Astrocyte of the cerebellum (primary cell): ENCODE measurements around the gene APC2.

Experiments
- DNase-seq: peaks from one replicate; pipeline ENCODE4 v3.0.0-alpha.2; 2011; ENCODE audit warnings: low read depth
- H3K4me3 ChIP-seq: 2 replicates; pipeline ENCODE4 v1.5.1; 2011; ENCODE audit warnings: mild to moderate bottlenecking, low read depth, low read length, moderate library complexity
- in situ Hi-C: cut with HindIII; loops from 2 replicates; pipeline ENCODE4 v1.10.0; 2017; ENCODE audit warnings: low sequenced_read_pairs
- TF ChIP-seq, protein P1 (sequence below): IDR thresholded peaks from 2 replicates; pipeline ENCODE4 v1.5.1; 2012; ENCODE audit warnings: low read length, low read depth, moderate library complexity, mild to moderate bottlenecking; ENCODE audit errors: missing control alignments

The APC2 gene

DNA sequence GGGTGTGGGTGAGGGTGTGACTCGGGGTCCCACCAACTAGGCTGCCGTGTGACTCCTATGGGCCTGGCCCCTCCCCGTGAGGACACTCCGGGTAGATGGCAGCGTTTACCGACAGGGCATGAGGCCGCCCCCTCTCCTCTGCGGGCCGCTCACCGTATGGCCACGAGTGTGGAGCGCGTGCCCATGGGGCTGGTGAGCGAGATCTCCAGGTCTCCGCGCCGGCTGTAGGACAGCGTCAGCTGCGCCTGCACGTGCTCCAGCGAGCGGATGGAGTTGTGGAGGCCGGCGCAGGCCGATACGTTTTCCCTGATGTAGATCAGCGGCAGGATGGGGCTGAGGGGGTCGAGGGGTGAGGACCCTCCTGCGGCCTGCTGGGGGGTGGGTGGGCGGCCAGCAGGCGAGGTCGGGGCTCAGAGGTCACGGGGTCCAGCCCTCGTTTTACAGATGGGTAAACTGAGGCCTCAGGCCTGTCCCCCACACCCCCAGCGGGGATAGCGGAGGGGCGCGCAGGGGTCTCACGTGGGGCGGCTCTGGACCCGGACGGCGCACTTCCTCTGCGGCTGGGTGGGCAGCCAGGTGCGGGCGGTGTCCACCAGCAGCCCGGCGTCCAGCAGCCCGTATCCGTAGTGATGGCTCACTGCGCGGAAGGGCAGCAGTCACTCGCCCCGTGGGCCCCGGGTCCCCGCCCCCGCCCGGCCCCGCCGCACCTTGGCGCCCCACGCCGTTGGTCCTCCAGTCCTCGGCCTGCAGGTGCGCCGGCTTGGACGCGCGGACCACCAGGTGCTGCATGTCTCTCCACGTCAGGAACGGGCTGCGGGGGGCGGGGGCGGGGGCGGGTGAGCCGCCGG is 33.4 kb downstream of the APC2 start:
- no peak for DNase-seq
- in situ Hi-C loops = no loop called here
- no peak overlapping the region for H3K4me3 ChIP-seq
- TF ChIP-seq, protein P1, sequence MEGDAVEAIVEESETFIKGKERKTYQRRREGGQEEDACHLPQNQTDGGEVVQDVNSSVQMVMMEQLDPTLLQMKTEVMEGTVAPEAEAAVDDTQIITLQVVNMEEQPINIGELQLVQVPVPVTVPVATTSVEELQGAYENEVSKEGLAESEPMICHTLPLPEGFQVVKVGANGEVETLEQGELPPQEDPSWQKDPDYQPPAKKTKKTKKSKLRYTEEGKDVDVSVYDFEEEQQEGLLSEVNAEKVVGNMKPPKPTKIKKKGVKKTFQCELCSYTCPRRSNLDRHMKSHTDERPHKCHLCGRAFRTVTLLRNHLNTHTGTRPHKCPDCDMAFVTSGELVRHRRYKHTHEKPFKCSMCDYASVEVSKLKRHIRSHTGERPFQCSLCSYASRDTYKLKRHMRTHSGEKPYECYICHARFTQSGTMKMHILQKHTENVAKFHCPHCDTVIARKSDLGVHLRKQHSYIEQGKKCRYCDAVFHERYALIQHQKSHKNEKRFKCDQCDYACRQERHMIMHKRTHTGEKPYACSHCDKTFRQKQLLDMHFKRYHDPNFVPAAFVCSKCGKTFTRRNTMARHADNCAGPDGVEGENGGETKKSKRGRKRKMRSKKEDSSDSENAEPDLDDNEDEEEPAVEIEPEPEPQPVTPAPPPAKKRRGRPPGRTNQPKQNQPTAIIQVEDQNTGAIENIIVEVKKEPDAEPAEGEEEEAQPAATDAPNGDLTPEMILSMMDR = no peak

DNA sequence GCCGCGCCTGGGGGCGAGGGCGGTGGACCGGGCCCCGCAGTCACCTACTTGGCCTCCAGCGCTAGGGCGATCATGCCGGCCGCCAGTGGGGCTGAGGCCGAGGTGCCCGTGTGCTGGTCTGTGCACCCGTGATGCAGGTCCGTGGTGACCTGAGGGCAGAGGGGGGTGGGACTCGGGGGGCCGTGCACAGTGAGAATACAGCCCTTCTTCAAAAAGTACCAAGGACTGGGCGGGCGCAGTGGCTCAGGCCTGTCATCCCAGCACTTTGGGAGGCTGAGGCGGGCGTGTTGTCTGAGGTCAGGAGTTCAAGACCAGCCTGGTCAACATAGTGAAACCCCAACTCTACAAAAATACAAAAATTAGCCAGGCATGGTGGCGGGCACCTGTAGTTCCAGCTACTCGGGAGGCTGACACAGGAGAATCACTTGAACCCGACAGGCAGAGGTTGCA is 34.1 kb downstream of the APC2 start:
- in situ Hi-C loops = no loop called here
- H3K4me3 ChIP-seq = no peak overlapping the region
- no peak for DNase-seq
- TF ChIP-seq, protein P1 = no peak

DNA sequence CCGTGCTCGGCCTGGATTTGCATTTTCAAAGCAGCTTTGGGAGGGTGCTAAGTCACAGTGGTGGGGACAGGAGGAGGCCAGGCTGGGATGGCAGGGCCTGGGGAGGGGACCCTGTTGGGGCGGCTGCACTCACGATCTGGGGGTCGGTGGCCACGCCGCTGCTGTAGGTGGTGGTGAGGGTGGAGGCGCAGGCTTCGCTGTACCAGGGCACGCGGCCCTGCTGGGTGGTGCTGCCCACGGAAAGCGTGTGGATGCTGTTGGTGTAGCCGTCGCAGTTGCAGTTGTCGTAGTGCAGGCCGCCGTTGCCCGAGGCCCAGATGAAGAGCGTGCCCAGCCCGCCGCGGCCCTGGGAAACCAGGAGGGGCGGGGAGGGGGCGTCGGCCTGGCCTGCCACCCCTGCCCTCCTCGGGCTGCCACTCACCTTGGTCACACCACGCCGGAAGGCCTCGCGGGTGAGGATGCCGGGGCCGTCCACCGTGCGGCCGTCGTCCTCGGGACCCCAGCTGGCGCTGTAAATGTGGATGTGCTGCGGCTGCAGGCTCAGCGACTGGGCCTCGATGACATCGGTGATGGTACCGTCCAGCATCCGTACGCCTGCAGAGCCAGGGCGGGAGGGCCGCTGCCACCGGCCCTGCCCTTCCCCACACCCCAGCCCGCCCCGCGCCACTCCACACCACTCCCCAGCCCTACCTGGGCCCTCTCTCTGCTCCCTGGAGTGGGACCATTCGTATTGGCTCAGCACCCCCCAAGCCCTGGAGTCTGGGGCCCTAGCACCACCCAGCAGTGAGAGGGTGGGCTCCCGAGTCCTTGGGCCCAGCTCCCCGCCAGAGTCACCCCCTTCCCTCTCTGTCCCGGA is 37.0 kb downstream of the APC2 start:
- in situ Hi-C loops = no loop called here
- no peak overlapping the region for H3K4me3 ChIP-seq
- DNase-seq = no peak
- TF ChIP-seq, protein P1 = no peak

DNA sequence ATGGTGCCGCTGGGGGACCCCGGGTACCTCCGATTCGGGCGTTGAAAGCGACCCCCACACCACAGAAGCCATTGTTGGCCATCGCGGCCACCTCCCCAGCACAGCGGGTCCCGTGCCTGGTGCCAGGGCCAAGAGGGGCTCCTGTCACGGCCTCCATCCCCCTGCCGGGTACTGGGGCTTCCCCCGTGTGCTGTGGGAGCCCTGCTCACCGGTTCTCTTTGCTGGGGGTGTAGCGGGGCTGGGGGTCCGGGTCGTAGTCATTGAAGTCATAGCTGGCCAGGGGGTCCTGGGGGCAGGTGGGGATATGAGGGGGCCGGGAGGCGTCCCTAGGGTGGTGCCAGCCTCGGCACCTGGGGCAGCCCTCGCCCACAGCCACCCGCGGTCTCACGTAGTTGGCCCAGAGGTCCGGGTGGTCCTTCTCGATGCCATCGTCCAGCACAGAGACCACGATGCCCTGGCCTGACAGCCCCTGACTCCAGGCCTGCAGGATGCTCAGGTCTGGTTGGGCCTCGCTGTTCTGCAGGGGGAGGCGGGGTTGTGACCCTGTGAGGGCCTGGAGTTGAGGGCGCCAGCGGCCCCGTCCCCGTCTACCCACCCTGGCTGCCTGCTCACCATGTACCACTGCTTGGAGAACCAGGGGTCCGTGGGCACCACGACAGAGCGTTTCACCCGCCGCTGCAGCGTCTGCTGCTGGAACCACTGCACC is 37.8 kb downstream of the APC2 start:
- TF ChIP-seq, protein P1 = no peak
- no peak for DNase-seq
- no peak overlapping the region for H3K4me3 ChIP-seq
- in situ Hi-C loops = no loop called here

DNA sequence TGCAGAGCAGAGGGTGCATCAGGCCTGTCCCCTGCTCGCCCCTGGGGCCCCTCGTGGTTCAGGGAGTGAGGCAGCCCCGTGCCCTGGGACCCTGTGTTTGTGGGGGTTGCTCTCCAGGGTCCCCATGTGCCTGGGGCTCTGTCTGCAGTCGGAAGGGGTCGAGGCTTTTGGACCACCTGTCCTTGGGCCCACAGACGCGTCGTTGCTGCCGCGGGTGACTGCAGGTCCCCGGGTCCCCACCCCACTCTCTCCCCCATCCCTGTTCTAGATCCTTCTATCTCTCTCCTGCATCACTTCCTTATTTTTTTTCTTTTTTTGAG is 38.3 kb downstream of the APC2 start:
- H3K4me3 ChIP-seq = no peak overlapping the region
- DNase-seq = no peak
- TF ChIP-seq, protein P1 = no peak
- in situ Hi-C loops = no loop called here

DNA sequence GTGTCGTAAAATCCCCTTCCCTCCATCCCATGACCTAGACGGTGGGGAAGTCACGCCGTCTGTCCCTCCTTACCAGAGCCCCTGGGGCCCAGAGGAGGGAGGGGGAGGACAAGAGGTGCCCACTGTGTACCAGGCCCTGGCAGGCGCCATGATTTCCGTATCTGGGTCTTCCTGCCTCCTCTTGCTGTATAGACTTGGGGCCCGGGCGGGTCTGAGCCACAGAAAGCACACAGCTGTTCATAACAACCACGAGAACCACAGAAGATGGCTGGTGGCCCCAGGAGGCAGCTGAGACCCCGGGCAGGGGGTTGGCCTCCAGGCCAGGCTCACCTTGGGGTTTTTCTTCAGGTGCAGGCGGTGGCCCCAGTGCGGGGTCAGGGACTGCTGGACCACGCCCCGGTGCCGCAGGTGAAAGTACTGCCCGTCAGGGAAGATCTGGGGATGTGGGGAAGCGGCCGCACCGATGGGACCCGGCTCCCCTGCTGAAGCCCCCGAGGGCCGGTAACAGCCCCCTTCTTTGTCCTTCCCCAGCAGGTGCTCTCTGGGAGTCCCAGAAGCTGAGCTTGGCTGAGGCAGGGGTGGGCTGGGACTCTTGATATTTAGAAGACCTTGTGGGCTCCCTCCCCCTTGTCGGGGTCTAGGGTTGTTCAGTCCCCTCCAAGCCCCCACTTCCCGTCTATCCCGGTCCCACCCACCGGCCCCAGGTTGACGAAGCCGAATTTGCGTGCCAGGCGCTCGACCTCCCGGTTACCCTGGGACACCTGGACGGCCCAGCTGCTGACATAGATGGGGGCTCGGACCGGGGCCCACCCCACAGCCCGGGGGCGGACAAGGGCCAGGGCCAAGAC is 39.8 kb downstream of the APC2 start:
- DNase-seq = no peak
- TF ChIP-seq, protein P1 = no peak
- H3K4me3 ChIP-seq = peak overlapping the region; percentile 49
- in situ Hi-C loops = no loop called here
